Lower leg skin (tissue), 4 donors: ENCODE results near the gene NMNAT2. TPM values are rescaled to one million over a fixed set of nuclear protein-coding genes. Genes with fewer than 3 reads are reported as not detected.

Experiments used
- DNase-seq, 2 donors: peaks; one replicate each; pipeline ENCODE4 v3.0.0-alpha.2; 2019; ENCODE audit warnings: low spot score in 2 of 2
- H3K4me3 ChIP-seq: fragments of 200-600 bp; sonication (generic); 2 replicates; pipeline ENCODE4 v1.5.1; 2017; ENCODE audit warnings: mild to moderate bottlenecking, low read depth; ENCODE audit not compliant: poor library complexity, severe bottlenecking
- CTCF ChIP-seq, 3 donors: fragments of 450-650 bp; IDR thresholded peaks; one replicate each; pipeline ENCODE4 v1.5.1; 2016; ENCODE audit warnings: antibody characterized with exemption in 3 of 3, mild to moderate bottlenecking in 3 of 3, moderate library complexity in 2 of 3
- POLR2A ChIP-seq, 2 donors: fragments of 450-650 bp; IDR thresholded peaks; one replicate each; pipeline ENCODE4 v1.6.1; 2016 to 2017; ENCODE audit warnings: antibody characterized with exemption in 2 of 2, mild to moderate bottlenecking in 1 of 2, moderate library complexity in 1 of 2
- WGBS, 2 donors: methylation state at CpG; one replicate each; pipeline ENCODE4 v1.1.5; 2018; 5-methylcytosine and 5-hydroxymethylcytosine counted together
- intact Hi-C: fragments of 100-400 bp; cut with DNase I; formaldehyde crosslinking; loops from one replicate; pipeline ENCODE4 v1.15.0; 2023; ENCODE audit warnings: low total_unique reads
- total RNA-seq, 4 donors: library from RNA; depleted of rRNA; stranded (reverse); fragments of >200 nt; gene quantifications; one replicate each; pipeline ENCODE4 v1.1.0, GENCODE V29; 2016

The NMNAT2 gene
- total RNA-seq, 4 donors from 2014 or later, result 0.23 to 0.34 (median 0.34) TPM; not detected in 1

DNA sequence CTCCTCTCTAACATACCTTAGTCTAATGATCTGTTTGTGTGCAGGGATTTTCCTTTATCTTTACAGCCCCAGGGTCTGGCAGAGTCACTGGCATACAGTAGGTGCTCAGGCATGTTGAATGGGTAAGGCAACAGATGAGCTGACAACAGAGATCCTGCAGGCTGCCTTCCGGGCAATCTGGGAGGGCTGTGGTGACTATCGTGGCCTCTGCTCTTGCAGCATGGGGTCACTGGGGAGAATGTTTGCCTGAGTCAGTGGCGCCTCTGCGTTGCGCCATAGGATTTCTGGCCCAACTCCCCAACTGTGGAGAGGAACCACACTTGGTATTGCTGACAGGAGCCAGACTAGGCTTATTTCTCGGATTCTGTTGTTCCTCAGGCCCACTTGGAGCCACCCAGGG lies 138.3 kb downstream of the NMNAT2 start:
- TF ChIP-seq POLR2A (IDR thresholded peaks at IDR 0.05) (no peak), CTCF (IDR thresholded peaks at IDR 0.05) (no peak)
- WGBS, 2 donors, result 46 to 61% methylated on average over 6 of the region's 6 CpGs
- intact Hi-C loops, result loop anchor here (10.0 kb wide), 1 partner anchor 345 kb away; no protein-coding TSS in a partner anchor
- H3K4me3 ChIP-seq, result no peak overlapping the region
- no peak for DNase-seq

GRCh38 chr1:183278739-183279591 lies 139.2 kb downstream of the NMNAT2 start:
- 52 to 54% methylated on average over 10 to 12 of the region's 12 CpGs for WGBS, 2 donors
- no peak for DNase-seq
- intact Hi-C loops, result no loop called here
- no peak overlapping the region for H3K4me3 ChIP-seq
- no peak for TF ChIP-seq CTCF (IDR thresholded peaks at IDR 0.05)
- TF ChIP-seq POLR2A (IDR thresholded peaks at IDR 0.05), result no peak

DNA sequence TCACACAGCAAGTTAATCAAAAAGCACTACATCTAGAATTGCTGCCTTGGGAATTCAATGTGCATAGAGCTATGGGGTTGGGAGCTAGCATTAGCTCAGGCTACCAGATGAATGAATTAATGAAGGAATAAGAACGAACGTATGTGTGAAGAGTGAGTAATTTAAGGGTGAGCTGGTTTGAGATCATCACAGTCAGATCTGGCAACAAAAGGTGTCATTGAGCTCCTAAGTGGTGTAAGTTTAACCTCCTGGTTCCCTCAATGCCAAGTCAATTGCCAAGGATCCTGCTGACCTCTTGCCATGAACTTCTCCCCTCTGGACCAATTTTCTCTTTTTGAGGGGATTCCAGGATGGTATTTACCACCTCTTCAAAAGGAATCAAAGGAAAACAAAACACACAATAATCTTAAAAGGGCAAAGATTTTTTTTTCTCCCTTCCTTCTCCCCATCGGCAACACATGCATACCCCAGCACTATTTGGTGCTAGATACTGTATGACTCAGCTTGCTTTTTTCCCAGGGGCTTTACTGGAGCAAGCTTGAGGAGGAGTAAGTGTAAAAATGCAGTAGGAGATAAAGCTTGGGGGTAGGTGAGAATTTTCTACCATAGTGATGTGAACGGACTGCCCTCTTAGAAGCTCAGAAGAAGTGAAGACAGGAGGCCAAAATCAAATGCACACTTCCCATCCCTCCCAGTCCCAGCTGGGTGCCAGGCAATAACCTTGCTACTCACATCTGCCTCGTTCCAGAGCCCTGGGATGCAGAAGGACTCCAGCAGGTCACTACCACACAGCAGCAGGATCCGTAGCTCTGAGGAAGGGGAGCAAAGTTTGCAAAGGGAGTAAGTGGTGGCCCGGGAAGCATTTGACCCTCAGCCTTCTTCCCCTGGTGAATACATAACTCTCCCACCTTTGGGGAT lies 140.1 kb downstream of the NMNAT2 start:
- peak in 1 of 2 donors; percentile 76 for DNase-seq
- TF ChIP-seq CTCF (IDR thresholded peaks at IDR 0.05) (no peak), POLR2A (IDR thresholded peaks at IDR 0.05) (no peak)
- intact Hi-C loops, result no loop called here
- H3K4me3 ChIP-seq, result no peak overlapping the region
- 73 to 80% methylated on average over 7 of the region's 7 CpGs for WGBS, 2 donors

DNA sequence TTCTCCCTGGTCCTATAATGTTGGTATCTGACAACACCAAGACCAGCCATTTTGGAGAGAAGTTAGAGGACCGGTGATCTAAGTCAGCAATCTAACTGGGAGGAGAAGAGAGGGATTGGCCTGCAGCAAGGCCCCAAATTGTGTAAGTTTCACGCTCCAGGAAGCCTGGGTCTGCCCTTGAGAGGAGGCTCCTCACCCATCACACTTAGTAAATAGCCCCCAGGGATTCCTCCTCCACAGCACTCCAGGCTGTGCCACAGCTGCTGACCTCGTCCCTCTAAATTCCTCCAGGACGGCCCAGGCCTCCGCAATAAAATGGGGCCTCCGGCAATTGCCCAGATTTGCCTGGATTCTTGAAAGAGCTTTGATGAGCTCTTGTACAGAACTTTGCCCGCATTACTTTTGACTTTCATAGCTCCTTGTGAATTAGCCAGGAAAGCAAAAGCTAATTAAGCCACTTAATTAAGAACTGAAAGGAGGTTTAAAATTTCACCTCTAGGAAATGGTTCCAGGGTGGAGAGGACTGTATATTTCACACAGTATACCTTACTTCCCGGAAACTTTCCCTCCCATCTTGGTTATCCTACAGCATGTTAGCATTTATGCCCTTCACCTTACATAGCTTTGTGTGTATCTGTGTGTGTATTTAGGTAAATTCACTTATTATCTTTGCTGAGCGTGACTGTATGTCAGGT lies 141.6 kb downstream of the NMNAT2 start:
- no peak overlapping the region for H3K4me3 ChIP-seq
- TF ChIP-seq POLR2A (IDR thresholded peaks at IDR 0.05) (no peak), CTCF (IDR thresholded peaks at IDR 0.05) (no peak)
- DNase-seq, result peak in 1 of 2 donors; percentile 18
- WGBS, 2 donors, result 81 to 91% methylated on average over 9 of the region's 9 CpGs
- intact Hi-C loops, result no loop called here

- 93 to 96% methylated on average over 3 of the region's 3 CpGs for WGBS, 2 donors
- intact Hi-C loops, result no loop called here
- no peak for TF ChIP-seq CTCF (IDR thresholded peaks at IDR 0.05)
- no peak for TF ChIP-seq POLR2A (IDR thresholded peaks at IDR 0.05)
- DNase-seq, result peak in 1 of 2 donors; percentile 59
- H3K4me3 ChIP-seq, result no peak overlapping the region
Measured at GRCh38 chr1:183275322-183275721, 142.9 kb downstream of the NMNAT2 start.
